ES-I3 (cell line): ENCODE measurements around the gene CPEB3.
"Not testable (repeated sequence)": the region's sequence is repeated elsewhere in the genome, so short reads cannot be mapped to it uniquely, and the experiment has no call there.

Experiments
- H3K36me3 ChIP-seq: 2 replicates; pipeline ENCODE4 v1.6.1; 2013; ENCODE audit warnings: mild to moderate bottlenecking, low read length, control low read depth, moderate library complexity; ENCODE audit not compliant: insufficient read depth
- H3K4me1 ChIP-seq: 2 replicates; pipeline ENCODE4 v1.6.1; 2013; ENCODE audit warnings: mild to moderate bottlenecking, control low read depth, low read length; ENCODE audit not compliant: insufficient read depth
- H3K9ac ChIP-seq: 2 replicates; pipeline ENCODE4 v1.6.1; 2013; ENCODE audit warnings: low read depth, mild to moderate bottlenecking, low read length, moderate library complexity
- H3K9me3 ChIP-seq: 2 replicates; pipeline ENCODE4 v1.6.1; 2013; ENCODE audit warnings: mild to moderate bottlenecking, low read length, moderate library complexity; ENCODE audit not compliant: control insufficient read depth, insufficient read depth

The CPEB3 gene

DNA sequence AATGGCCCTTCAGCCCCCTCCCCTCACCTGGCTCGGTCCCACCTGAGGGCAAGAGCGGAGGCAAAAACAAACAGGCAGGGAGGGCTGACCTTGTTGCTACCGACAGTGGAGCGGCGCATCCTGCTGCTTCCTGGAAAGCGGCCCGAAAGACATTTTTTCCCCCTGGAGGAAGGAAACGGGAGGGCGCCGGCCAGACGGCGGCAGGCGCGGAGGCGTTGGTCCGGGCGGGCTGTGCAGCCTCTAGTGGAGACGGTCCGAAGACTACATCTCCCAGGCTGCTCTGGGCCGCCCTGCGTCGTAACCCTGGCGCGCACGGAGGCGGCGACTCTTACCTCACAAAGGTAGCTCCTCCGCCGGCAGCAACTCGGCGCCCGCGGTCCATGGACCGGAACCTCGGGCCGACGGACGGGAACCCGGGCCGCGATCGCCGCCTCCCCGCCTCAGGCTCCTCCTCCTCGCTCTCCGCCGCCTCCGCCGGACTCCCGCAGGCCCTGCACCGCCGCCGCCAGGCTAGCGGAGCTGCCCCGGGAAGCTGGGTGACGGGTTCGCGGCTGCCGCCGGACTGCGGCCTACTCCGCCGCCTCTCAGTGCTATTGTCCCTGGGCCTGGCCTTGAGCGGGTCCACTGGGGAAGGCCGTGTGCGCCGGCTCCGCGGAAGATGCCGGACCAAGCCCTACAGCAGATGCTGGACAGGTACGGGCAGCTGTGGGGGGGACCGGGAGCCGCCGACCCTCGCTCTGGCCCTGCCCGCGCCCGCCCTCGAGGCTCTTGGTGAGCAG is at the start of gene CPEB3, which contains the start of gene MARCHF5:
CPEB3 (minus strand) TSS at position 242 of the 779 bp plus-strand sequence. CDS start 50,728 bp downstream, outside the sequence.
MARCHF5 (plus strand) TSS at position 331 of the 779 bp plus-strand sequence; CDS start at position 659, 328 bp downstream.
- Histone ChIP-seq H3K4me1 (peaks cover 5% of the 10 kb centered on the region; the same call in 1 of the 2 replicates), H3K9ac (peak within 1 kb of the TSS; percentile 99), H3K36me3 (0 out of 2 replicates have a peak, but pooled peaks cover 5% of the 10 kb centered on the region), H3K9me3 (no peaks in the 10 kb centered on the region)

DNA sequence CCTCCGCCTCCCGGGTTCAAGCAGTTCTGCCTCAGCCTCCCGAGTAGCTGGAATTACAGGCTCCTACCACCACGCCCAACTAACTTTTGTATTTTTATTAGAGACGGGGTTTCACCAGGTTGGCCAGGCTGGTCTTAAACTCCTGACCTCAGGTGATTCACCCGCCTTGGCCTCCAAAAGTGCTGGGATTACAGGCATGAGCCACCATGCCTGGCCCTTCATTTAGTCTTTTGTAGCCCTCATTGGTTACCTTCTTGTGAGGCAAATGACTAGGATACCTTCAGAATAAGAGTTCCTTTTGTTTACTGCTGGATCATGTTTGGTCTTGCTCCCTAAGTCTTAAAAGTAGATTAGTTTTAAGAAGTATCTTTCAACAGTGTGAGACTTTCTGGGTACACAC is 39.0 kb upstream of the CPEB3 start:
- not testable (repeated sequence) for H3K9me3 ChIP-seq, H3K9ac ChIP-seq, H3K36me3 ChIP-seq, H3K4me1 ChIP-seq

DNA sequence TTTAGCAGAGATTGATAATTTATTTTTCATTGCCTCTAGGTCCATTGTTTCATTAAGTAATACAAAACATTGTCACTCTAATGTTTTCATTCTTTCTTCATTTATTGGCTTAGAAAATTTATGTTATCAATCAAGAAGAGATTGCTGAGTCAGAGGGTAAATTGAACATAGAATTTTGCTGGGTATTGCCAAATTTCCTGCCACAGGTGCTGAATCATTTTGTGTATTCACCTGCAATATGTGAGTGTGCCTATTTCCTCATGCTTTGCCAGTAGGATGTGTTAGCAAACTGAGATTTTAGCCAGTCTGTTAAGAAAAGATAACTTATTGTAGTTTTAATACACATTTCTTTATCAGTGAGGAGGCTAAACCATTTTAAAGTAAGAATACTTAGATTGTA is 38.1 kb upstream of the CPEB3 start:
- Histone ChIP-seq H3K9me3 (no peaks in the 10 kb centered on the region), H3K36me3 (no peaks in the 10 kb centered on the region), H3K4me1 (peaks cover 5% of the 10 kb centered on the region; the same call in 1 of the 2 replicates), H3K9ac (no peak overlapping the region)

DNA sequence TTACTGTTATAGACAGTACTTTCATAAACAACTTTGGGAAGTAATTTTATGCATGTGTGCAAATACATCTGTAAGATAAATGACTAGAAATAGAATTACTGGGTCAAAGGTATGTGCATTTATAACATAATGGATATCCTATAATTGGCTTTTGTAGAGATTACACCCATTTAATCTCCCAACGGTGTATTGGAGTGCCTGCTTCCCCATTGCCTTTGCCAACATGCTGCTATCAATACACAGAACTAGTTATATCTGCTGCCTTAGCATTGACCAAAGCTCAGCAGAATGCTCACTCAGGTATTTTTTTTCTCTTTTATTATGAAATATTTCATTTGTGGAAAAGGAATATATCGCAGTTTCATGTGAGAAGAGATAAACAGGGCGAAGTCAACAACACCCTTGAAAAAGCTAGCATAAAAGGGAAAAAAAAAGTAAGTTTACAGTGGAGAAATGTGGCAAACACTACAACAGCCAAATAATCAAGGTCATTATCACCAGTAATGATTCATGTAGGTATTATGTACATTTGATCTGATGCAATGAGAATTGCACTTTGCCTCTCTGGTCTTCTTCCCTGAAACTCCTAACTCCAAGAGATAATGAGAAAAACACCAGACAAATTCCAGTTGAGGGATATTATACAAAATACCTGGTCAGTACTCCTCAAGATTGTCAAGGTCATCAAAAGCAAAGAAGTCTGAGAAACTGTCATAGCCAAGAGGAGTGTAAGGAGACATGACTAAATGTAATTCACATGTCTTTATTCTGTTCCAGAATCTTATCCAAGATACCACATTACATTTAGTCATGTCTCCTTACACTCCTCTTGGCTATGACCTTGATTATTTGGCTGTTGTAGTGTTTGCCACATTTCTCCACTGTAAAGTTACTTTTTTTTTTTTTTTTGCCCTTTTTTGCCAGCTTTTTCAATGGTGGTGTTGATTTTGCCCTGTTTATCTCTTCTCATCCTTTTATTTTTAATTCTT is 36.9 kb upstream of the CPEB3 start:
- Histone ChIP-seq H3K36me3 (no peaks in the 10 kb centered on the region), H3K9me3 (no peaks in the 10 kb centered on the region), H3K9ac (no peak overlapping the region), H3K4me1 (peaks cover 5% of the 10 kb centered on the region; the same call in 1 of the 2 replicates)

DNA sequence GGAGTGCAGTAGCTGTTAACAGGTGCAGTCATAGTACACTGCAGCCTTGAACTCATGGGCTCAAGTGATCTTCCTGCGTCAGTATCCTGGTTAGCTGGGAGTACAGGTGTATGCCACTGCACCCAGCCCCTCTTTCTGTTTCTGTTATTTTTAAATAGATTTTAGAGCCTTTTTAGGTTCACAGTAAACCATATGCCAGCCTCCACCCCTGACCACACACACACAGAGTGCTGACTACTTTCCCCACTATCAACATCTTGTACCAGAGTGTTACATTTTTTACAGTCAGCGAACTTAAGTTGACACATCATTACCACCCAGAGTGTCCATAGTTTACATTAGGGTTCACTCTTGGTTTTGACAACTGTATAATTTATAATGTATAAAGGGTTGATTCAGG is 32.2 kb upstream of the CPEB3 start:
- Histone ChIP-seq H3K9ac (no peak overlapping the region), H3K36me3 (no peaks in the 10 kb centered on the region), H3K4me1 (no peaks in the 10 kb centered on the region), H3K9me3 (no peaks in the 10 kb centered on the region)

DNA sequence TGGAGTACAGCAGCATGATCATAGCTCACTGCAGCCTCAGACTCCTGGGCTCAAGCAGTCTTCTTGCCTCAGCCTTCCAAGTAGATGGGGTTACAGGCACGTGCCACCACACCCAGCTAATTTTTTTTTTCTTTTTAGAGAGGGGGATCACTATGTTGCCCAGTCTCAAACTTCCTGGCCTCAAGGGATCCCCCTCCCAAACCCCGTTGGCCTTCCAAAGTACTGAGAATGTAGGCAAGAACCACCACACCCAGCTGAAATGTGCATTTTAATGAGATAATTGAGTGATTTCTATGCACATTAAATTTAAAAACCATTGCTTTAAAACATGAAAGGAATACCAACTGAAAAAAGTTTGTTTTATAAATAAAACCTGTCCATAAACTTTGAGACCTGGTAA is 25.7 kb upstream of the CPEB3 start:
- Histone ChIP-seq H3K9me3 (no peaks in the 10 kb centered on the region), H3K36me3 (no peaks in the 10 kb centered on the region), H3K4me1 (no peaks in the 10 kb centered on the region), H3K9ac (no peak overlapping the region)

DNA sequence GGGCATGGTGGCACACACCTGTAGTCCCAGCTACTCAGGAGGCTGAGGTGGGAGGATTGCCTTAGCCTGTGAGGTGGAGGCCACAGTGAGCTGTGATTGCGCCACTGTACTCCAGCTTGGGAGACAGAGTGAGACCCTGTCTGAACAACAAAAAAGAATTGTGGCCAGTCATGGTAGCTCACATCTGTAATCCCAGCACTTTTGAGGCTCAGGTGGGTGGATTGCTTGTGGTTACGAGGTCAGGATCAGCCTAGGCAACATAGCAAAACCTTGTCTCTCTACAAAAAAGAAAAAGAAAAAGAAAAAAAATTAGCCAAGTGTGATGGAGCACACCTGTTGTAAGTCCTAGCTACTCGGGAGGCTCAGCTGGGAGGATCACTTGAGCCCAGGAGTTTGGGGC is 22.9 kb upstream of the CPEB3 start:
- no peaks in the 10 kb centered on the region for H3K36me3 ChIP-seq
- H3K9me3 ChIP-seq, result no peaks in the 10 kb centered on the region
- no peaks in the 10 kb centered on the region; the same call in 1 of the 2 replicates for H3K4me1 ChIP-seq
- H3K9ac ChIP-seq, result no peak overlapping the region

DNA sequence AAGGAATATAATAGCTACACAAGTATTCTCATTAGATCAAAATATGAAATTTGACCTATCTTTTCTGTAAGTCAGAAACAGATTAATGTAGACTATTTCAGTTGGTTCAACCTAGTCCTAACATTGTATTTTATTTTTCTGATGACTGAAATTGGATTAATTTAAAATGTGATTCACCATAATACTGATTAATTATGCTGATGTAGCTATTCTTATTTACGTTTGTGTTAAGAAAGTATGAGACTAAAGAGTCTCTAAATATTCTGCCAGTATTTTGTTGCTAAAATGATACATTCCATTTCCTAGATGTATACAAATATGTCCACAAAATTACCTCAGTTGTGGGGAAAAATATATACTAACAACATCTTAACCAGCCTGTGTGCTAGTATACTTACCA is 18.4 kb upstream of the CPEB3 start:
- no peaks in the 10 kb centered on the region for H3K9me3 ChIP-seq
- H3K4me1 ChIP-seq, result peaks cover 16% of the 10 kb centered on the region
- H3K9ac ChIP-seq, result no peak overlapping the region
- H3K36me3 ChIP-seq, result no peaks in the 10 kb centered on the region

DNA sequence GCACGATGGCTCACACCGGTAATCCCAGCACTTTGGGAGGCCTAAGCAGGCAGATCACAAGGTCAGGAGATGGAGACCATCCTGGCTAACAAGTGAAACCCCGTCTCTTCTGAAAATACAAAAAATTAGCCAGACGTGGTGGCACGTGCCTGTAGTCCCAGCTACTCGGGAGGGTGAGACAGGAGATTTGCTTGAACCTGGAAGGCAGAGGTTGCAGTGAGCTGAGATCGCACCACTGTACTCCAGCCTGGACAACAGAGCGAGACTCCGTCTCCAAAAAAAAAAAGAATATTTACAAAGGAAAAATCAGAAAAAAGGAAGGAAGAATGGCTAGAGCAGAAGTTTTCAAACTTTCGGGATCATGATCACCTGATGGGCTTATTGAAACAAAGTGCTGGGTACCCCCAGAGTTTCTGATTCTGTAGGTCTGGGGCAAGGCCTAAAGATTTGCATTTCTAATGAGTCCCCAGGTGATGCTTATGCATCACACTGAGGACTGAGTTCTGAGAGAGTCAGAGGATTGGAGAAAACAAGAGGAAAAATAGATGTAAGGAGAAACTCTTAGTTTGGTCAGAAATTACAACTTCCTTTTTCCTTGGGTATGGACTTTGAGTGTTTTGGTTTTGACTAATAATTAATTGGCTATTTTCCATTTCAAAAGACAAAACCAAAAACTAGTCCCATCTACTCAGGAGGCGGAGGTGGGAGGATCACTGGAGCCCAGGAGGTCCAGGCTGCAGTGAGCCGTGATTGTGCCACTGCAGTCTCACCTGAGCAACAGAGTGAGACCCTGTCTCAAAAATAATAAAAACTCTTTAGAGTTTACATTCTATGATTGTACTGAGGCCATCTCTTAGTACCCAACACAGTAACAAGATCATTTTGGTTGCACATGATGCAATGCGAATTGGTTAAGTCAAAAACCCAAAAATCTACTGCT is 14.5 kb upstream of the CPEB3 start:
- Histone ChIP-seq H3K9ac (no peak overlapping the region), H3K9me3 (no peaks in the 10 kb centered on the region), H3K36me3 (peaks cover 4% of the 10 kb centered on the region; the same call in 1 of the 2 replicates), H3K4me1 (peaks cover 32% of the 10 kb centered on the region)

DNA sequence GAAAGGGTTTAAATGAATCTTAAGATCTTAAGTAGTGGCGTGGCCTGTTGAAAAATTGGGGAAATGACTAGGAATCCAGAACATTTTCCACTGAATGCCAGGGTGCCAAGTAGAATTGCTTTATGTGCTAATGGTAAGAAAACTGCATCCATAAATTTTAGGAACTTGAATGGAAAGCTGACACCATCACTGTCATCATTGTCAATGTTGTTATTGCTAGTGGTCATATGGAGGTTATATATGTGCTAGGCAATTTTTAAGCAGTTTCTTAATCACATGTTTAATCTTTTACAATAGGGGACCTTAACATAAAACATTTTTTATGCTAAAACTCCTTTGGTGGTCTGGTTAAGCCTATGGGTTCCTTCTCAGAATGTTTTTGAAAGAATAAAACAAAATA is 13.2 kb upstream of the CPEB3 start:
- peaks cover 4% of the 10 kb centered on the region; the same call in 1 of the 2 replicates for H3K36me3 ChIP-seq
- no peak overlapping the region for H3K9ac ChIP-seq
- H3K9me3 ChIP-seq, result no peaks in the 10 kb centered on the region
- peaks cover 32% of the 10 kb centered on the region for H3K4me1 ChIP-seq

DNA sequence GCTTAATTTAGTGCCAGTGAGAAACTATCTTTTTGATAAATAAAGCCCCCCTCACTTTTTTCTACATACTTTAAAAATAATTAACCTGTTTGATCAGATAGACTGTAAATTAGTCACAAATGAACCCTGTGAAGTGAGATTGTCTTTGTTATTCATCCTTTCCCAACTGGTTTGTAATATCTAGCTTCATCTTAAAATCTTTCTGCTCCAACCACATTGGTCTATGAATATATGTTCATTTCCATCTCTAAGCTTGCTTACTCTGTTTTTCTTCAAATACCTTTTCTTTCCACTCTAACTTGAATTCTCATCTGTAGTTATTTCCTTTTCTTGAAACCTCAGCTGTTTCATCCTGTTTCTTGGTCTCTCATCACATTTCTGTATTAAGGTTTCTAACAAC is 12.2 kb upstream of the CPEB3 start:
- H3K9ac ChIP-seq, result no peak overlapping the region; the same call in 1 of the 2 replicates
- H3K9me3 ChIP-seq, result no peaks in the 10 kb centered on the region
- H3K36me3 ChIP-seq, result peaks cover 4% of the 10 kb centered on the region; the same call in 1 of the 2 replicates
- peaks cover 32% of the 10 kb centered on the region for H3K4me1 ChIP-seq

DNA sequence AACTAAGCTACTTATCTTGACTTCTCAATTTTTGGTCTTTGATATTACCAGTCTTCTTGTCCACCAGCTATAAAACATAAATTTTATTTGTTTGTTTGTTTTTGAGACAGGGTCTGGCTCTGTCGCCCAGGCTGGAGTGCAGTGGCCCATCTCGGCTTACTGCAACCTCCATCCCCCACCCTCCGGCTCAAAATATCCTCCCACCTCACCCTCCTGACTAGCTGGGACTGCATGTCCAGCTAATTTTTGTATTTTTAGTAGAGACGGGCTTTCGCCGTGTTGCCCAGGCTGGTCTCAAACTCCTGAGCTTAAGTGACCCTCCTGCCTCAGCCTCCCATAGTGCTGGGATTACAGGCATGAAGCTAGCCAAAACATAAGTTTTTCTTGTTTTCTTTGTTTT is 7.6 kb upstream of the CPEB3 start:
- H3K4me1 ChIP-seq, result peaks cover 8% of the 10 kb centered on the region; the same call in 1 of the 2 replicates
- no peaks in the 10 kb centered on the region for H3K9me3 ChIP-seq
- H3K36me3 ChIP-seq, result peaks cover 8% of the 10 kb centered on the region; the same call in 1 of the 2 replicates
- H3K9ac ChIP-seq, result no peak overlapping the region

DNA sequence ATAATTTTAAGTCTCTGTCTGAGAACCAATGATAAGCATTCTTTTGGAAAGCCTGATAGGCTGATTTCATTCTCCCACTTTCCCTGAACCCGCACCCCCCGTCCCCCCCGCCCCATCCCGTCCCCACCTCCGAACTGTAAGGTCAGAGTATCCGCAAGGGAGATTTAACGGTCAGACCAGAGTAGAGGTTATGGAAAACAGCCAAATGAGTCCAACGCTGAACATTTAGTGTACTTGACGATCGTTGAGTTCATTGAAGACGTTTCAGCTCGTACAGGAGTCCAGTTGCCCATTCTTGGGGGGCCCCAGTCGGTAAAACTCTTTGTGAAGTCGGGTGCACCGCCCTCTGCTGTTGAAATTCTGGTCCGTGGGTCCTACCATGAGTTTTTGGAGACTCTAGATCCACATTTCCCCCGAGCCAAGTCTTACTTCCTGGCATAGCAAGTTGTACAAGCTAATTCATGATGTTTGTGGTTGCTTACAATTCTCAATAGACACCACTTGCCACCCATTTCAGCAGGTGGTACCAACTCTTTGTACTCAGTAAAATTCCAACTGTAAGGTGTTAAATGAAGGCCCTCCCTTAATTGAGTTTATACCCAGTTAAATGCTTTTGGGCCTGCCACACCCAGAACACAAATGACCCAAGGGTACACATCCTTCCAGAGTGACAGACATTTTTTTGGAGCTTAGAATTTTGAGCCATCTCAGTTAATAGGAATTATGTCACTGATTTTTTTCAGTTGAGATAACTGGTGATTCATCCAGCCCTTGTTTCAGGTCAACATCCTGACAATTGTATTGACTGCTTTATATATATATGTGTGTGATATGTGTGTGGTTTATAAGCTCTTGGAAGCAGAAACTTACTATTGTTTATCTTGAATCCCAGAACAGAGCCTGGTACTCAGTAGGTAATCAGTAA is 1.3 kb upstream of the CPEB3 start:
- Histone ChIP-seq H3K4me1 (peaks cover 5% of the 10 kb centered on the region; the same call in 1 of the 2 replicates), H3K9me3 (no peaks in the 10 kb centered on the region), H3K9ac (peak overlapping the region; percentile 99), H3K36me3 (0 out of 2 replicates have a peak, but pooled peaks cover 5% of the 10 kb centered on the region)
